Measurements from ENCODE around the gene BCAS2. TPM values are rescaled to one million over a fixed set of nuclear protein-coding genes. Genes with fewer than 3 reads are reported as not detected.

BCAS2 gene
- total RNA-seq (26.2 and 43.7 TPM in 2 replicates), polyA plus RNA-seq (66.1 and 71.5 TPM in 2 replicates)

GRCh38 chr1:114581335-114582287 lies at the start of gene BCAS2:
Gene BCAS2, minus strand, starts transcription at chr1:114581615. Its CDS starts 24 bp downstream, at chr1:114581591.
- Histone ChIP-seq H3K4me3 (peak within 1 kb of the TSS; percentile 76), H3K4me1 (ENCODE audit: low read depth) (peaks cover 7% of the 10 kb centered on the region), H3K27ac (peak within 1 kb of the TSS; percentile 84), H3K27me3 (no peaks in the 10 kb centered on the region), H3K36me3 (peaks cover 14% of the 10 kb centered on the region), H3K9me3 (ENCODE audit: low read depth) (no peaks in the 10 kb centered on the region)
- no peak for TF ChIP-seq CTCF (IDR thresholded peaks at IDR 0.05; ENCODE audit: low read depth, low read length)
- peak; percentile 97 to 99 for DNase-seq (ENCODE audit: low read depth in 1 of 2, low spot score in 1 of 2)

- H3K36me3 ChIP-seq = no peaks in the 10 kb centered on the region
- H3K4me3 ChIP-seq = no peak overlapping the region
- H3K27ac ChIP-seq = no peak overlapping the region
- no peaks in the 10 kb centered on the region for H3K9me3 ChIP-seq (ENCODE audit: low read depth)
- no peaks in the 10 kb centered on the region for H3K27me3 ChIP-seq
- no peak for TF ChIP-seq CTCF (IDR thresholded peaks at IDR 0.05; ENCODE audit: low read depth, low read length)
- DNase-seq (ENCODE audit: low read depth in 1 of 2, low spot score in 1 of 2) = no peak
- no peaks in the 10 kb centered on the region for H3K4me1 ChIP-seq (ENCODE audit: low read depth)
These were observed 45.7 kb upstream of the BCAS2 start for GRCh38 chr1:114627107-114627506.

GRCh38 chr1:114623364-114623763 lies 41.9 kb upstream of the BCAS2 start:
- no peak for TF ChIP-seq CTCF (IDR thresholded peaks at IDR 0.05; ENCODE audit: low read depth, low read length)
- Histone ChIP-seq H3K9me3 (ENCODE audit: low read depth) (no peaks in the 10 kb centered on the region), H3K27ac (no peak overlapping the region)

GRCh38 chr1:114620419-114620818 lies 39.0 kb upstream of the BCAS2 start:
- no peak for TF ChIP-seq CTCF (IDR thresholded peaks at IDR 0.05; ENCODE audit: low read depth, low read length)
- H3K27ac ChIP-seq = no peak overlapping the region

More at GRCh38 chr1:114623364-114623763, 41.9 kb upstream of the BCAS2 start:
- Histone ChIP-seq H3K4me1 (ENCODE audit: low read depth) (no peaks in the 10 kb centered on the region), H3K4me3 (no peak overlapping the region), H3K36me3 (no peaks in the 10 kb centered on the region), H3K27me3 (no peaks in the 10 kb centered on the region)
- DNase-seq (ENCODE audit: low read depth in 1 of 2, low spot score in 1 of 2) = no peak

GRCh38 chr1:114618606-114619005 lies 37.2 kb upstream of the BCAS2 start:
- no peaks in the 10 kb centered on the region for H3K9me3 ChIP-seq (ENCODE audit: low read depth)
- H3K4me1 ChIP-seq (ENCODE audit: low read depth) = no peaks in the 10 kb centered on the region
- no peaks in the 10 kb centered on the region for H3K36me3 ChIP-seq
- no peak overlapping the region for H3K4me3 ChIP-seq
- no peaks in the 10 kb centered on the region for H3K27me3 ChIP-seq
- no peak for TF ChIP-seq CTCF (IDR thresholded peaks at IDR 0.05; ENCODE audit: low read depth, low read length)
- H3K27ac ChIP-seq = no peak overlapping the region
- DNase-seq (ENCODE audit: low read depth in 1 of 2, low spot score in 1 of 2) = no peak

More at GRCh38 chr1:114620419-114620818, 39.0 kb upstream of the BCAS2 start:
- no peaks in the 10 kb centered on the region for H3K36me3 ChIP-seq
- H3K4me1 ChIP-seq (ENCODE audit: low read depth) = no peaks in the 10 kb centered on the region
- H3K9me3 ChIP-seq (ENCODE audit: low read depth) = no peaks in the 10 kb centered on the region
- no peaks in the 10 kb centered on the region for H3K27me3 ChIP-seq
- no peak overlapping the region for H3K4me3 ChIP-seq
- DNase-seq (ENCODE audit: low read depth in 1 of 2, low spot score in 1 of 2) = no peak
